Astrocyte of the spinal cord (primary cell): ENCODE data around the gene KRTAP5-1.
A peak's percentile ranks its signal among the peaks of the same experiment; 100 is the strongest.

Experiments
- DNase-seq: peaks from one replicate; pipeline ENCODE4 v3.0.0; 2011; ENCODE audit warnings: low read depth, low spot score
- H3K4me3 ChIP-seq: 2 replicates; pipeline ENCODE4 v1.5.1; 2011; ENCODE audit warnings: low read depth, mild to moderate bottlenecking, low read length, moderate library complexity
- CTCF ChIP-seq: IDR thresholded peaks from 2 replicates; pipeline ENCODE4 v1.5.1; 2012; ENCODE audit warnings: low read depth, mild to moderate bottlenecking, low read length, inconsistent platforms
- in situ Hi-C: cut with HindIII; loops from 2 replicates; pipeline ENCODE4 v1.10.0; 2017; ENCODE audit warnings: low sequenced_read_pairs

KRTAP5-1 gene

GRCh38 chr11:1548221-1549070, 36.6 kb downstream of the KRTAP5-1 start:
- TF ChIP-seq CTCF: no peak
- in situ Hi-C loops: no loop called here
- no peak overlapping the region for H3K4me3 ChIP-seq
- DNase-seq: no peak

- no peak overlapping the region for H3K4me3 ChIP-seq
- DNase-seq: no peak
- in situ Hi-C loops: no loop called here
- no peak for TF ChIP-seq CTCF
Observed at GRCh38 chr11:1547467-1548098, 37.5 kb downstream of the KRTAP5-1 start.

GRCh38 chr11:1546536-1547466, 38.3 kb downstream of the KRTAP5-1 start:
- H3K4me3 ChIP-seq: no peak overlapping the region
- peak; percentile 61 for TF ChIP-seq CTCF
- in situ Hi-C loops: no loop called here
- no peak for DNase-seq

- in situ Hi-C loops: no loop called here
- no peak for TF ChIP-seq CTCF
- DNase-seq: no peak
- no peak overlapping the region for H3K4me3 ChIP-seq
Observed at GRCh38 chr11:1546077-1546535, 39.0 kb downstream of the KRTAP5-1 start.

GRCh38 chr11:1545432-1545831, 39.7 kb downstream of the KRTAP5-1 start:
- in situ Hi-C loops: no loop called here
- DNase-seq: no peak
- TF ChIP-seq CTCF: no peak
- no peak overlapping the region for H3K4me3 ChIP-seq

GRCh38 chr11:1544536-1544935, 40.5 kb downstream of the KRTAP5-1 start:
- no peak overlapping the region for H3K4me3 ChIP-seq
- TF ChIP-seq CTCF: no peak
- in situ Hi-C loops: no loop called here

More at GRCh38 chr11:1544536-1544935, 40.5 kb downstream of the KRTAP5-1 start:
- no peak for DNase-seq
